ENCODE data around the gene PHF13.
"Not testable (repeated sequence)": the region's sequence is repeated elsewhere in the genome, so short reads cannot be mapped to it uniquely, and the experiment has no call there.

Gene PHF13

DNA sequence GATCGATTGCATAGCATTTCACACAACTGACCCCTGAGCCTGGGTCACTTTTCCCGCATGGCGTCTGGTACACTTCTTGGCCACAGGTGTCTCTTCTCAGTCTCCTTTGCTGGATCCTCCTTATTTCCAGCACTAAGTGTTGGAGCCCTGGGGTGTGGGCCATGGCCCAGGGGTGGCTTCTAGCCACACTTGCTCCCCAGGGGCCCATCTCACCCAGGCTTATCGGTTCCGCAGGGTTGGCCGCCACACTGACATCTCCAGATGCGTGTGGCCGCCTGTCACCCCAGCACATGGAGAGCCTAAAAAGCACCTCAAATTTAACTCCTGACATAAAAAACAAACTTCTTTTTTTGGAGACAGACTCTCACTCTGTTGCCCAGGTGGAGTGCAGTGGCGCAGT is 13.5 kb downstream of the PHF13 start:
- in situ Hi-C loops (cut with MboI; ENCODE audit: low sequenced_read_pairs) = no loop called here

DNA sequence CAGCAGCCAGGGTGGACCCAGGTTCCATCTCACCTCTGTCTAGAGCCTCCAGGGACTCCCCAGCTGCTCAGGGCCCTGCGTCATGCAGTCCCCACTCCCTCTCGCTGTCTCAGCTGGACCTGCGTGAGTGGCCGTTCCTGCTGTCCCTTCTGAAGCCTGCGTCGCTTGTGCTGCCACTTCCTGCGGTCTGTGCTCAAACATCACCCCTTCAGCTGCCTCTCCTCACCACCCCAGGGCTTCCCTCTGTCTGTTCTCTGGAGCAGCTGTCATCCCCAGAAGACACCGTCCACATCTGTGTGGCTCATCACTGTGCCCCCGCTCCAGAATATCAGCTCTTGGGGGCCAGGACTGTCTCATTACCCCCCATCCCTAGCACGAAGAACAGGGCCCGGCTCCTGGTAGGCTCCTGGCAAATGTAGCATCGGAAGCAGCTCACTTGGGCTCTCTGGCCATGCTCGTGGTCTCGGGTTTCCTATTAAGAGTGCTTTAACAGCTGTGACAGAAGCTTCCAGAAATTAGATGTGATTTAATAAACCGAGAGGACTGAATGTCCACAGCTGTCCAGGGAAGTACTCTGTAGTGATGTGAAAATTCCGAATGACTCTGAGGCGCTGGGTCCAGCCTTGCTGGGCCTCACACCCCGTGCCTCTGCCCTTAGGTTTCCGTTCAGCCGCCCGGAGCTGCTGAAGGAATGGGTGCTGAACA is 14.5 kb downstream of the PHF13 start:
- in situ Hi-C loops (cut with MboI; ENCODE audit: low sequenced_read_pairs) = no loop called here

DNA sequence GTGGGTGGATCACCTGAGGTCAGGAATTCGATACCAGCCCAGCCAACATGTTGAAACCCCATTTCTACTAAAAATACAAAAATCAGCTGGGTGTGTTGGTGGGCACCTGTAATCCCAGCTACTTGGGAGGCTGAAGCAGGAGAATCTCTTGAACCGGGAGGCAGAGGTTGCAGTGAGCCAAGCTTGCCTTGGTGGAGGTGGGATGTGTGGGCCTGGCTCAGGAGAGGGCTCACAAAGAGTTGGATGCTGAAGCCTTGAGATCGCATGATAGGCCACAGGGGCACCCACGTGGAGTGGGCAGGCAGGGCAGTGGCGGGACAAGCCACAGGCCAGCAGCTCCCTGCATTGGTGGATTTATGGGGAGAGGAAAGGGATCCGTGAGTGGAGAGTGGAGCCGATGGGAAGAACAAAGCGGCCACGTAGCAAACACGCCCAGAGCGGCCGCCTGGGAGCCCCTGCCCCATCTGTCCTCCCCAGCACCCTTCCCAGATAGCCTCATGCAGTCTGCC is 15.5 kb downstream of the PHF13 start:
- in situ Hi-C loops (cut with MboI; ENCODE audit: low sequenced_read_pairs) = no loop called here

DNA sequence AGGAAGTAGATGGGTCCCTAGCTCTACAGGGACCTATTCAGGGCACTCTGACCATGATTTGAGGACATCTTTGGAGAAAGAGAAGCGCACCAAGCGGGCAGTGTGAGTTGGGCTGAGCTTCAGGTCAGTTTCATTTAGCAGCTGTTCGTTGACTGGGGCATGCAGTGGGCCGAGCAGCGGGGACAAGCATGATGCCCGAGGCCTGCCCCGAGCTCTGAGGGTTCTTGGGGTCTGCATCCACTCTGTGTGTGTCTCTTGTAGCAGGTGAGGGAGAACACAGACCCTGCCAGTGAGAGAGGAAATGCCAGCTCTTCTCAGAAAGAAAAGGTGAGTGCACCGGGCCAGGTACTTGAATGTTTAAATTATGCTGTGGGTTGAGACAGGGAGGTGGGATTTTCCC is 16.5 kb downstream of the PHF13 start:
- in situ Hi-C loops (cut with MboI; ENCODE audit: low sequenced_read_pairs) = no loop called here

DNA sequence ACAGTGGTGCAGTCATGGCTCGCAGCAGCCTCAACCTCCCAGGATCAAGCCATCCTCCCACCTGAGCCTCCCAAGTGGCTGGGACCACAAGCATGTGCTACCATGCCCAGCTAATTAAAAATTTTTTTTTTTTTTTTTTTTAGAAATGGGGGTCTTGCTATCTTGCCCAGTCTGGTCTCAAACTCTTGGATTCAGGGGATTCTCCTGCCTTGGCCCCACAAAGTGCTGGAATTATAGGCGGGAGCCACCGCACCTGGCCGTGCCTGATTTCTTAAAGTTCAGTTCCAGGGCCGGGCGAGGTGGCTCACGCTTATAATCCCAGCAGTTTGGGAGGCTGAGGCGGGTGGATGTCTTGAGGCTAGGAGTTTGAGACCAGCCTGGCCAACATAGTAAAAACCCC is 17.5 kb downstream of the PHF13 start:
- in situ Hi-C loops (cut with MboI; ENCODE audit: low sequenced_read_pairs) = no loop called here

DNA sequence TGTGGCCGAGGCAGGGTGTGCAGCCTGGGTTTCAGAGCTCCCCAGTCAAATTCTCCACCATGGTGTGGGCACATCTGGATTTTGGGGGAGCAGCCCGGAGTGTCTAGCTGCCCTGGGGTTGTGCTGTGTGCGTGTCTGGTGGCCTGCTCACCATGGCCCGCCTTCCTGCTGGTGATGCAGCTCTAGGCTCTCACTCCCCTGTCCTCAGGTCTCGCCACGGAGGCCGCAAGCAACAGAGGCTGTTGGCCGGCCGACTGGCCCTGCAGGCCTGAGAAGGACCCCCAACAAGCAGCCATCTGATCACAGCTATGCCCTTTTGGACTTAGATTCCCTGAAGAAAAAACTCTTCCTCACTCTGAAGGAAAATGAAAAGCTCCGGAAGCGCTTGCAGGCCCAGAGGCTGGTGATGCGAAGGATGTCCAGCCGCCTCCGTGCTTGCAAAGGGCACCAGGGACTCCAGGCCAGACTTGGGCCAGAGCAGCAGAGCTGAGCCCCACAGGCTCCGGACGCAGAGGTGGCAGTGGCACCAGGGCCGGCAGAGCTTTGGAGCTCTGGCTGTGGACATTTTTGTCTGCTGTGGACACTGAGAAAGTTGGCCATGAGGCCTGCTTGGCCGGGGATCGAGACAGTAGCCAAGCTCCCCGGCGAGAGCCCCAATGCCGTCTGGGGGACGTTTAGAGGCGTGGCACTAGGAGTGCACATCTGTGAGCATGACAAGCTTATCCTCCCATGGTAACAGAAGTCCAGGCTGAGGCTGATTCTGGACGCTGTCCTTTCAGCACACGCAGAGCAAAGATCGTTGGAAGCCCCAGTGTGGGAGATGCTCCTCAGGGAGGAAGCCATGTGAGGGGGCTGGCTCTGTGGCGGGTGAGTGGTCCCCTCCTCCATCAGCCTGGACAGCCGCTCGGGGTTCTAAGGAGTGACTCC is 19.3 kb downstream of the PHF13 start:
- in situ Hi-C loops (cut with MboI; ENCODE audit: low sequenced_read_pairs) = no loop called here

DNA sequence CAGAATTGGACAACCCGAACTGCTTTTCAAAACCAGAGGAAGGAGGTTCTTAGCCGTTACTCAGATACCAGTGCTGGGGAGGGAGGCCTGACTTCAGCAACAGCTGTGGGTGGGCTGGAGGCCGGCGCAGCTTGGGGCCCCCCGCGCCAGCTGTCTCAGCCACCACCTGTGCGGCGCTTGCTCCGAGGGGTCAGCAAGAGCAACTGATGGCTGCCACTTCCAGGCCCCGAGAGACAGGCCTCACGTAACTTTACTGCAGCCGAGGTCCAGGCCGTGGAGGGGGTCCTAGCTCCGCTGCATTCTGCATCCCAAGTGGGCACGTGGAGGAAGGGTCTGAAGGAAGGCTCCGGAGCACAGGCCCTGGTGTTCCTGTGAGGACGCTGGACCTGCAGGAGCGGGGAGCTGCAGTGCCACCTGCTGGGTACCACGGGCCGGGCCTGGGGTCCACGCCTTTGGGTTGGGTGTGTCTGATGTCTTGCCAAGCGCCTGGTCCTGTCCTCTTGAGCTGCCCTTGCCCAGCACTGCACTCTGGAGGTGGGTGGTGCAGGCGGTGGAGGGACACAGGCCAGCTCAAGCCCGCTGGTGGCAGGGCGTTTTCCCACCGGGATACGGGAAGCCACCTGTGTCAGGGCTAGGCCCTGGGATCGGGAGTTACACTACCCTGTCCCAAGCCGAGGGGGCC is 21.0 kb downstream of the PHF13 start:
- in situ Hi-C loops (cut with MboI; ENCODE audit: low sequenced_read_pairs) = no loop called here

DNA sequence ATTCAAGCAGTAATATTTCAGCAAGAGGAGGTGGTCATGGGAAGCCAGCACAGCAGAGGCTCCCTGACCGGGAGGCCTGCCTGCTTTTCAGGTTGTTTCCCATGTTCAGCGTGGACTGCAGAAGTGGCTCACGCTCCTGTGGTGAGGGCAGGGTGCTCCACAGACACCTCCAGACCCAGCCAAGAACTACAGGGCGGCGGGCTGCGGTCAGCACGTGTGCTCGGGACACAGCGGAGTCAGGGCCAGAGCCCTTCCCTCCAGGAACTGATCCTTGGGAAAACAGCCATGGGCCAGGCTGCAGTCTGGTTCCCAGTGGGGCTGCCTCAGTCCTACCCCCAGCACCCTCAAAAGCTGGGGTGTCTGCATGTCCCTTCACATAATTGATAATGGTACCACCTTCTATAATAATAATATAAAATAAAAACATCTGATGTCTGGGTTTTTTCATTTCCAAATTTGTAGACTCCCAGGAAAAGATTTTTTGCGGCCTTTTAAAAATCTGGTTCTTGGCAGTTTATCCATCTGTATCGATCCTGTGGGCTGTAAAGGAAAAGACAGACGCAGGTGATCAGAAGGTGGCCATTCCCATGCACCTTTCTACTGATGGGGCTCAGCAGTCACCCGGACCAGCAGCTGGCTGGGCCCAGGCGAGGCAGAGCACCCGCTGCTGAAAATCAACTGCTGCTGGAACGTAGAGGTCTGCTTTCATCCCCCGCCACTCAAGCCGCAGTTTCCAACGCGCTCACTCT is 21.8 kb downstream of the PHF13 start:
- in situ Hi-C loops (cut with MboI; ENCODE audit: low sequenced_read_pairs) = no loop called here

DNA sequence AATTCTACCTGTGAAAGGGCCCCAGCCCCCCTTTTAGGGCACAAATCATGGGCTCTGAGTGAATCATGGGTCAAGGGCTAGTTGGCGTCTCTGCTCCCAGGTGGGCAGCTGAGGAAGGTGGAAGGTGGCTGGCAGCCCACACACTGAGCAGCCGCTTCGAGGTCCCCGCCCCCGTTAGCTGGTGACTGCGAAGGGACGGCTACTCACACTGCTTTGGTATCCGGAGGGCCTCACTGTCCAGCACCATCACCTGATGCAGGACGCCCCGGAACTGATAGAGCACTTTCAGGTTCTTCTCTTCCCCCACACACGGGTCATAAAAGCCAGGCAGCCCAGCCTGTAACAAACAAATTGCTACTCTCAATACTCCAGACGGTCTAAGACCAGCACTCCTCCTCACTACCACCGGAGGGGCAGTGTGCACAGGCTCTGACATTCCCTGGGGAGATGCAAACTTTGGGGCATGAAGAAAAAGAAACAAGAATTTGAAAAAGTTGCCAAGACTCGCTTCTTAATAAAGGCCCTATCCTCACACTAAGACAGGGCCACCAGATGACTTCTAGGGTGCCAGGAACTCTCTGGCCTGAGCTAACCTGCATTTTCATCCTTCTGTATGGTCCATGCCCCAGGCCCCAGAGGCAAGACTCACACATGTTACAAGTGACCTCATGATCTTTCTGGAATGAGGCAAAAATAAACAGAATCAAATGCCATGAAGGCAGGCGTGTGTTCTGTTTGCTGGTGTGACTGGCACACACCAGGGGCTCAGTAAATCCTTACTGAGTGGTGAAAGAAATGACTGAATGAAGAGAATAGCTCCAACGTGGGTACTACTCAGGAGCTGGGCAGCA is 22.6 kb downstream of the PHF13 start:
- in situ Hi-C loops (cut with MboI; ENCODE audit: low sequenced_read_pairs) = no loop called here

DNA sequence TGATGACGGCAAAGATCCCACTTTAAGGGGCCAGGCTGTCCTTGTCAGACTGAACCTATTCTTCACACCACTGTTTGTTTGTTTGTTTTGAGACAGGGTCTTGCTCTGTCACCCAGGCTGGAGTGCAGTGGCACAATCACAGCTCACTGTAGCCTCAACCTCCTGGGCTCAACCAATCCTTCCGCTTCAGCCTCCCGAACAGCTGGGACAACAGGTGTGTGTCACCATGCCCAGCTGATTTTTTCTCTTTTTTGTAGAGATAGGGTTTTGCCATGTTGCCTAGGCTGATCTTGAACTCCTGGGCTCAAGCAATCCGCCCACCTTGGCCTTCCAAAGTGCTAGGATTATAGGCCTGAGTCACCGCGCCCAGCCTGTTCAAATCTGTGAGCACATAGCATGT is 23.2 kb downstream of the PHF13 start:
- in situ Hi-C loops (cut with MboI; ENCODE audit: low sequenced_read_pairs) = not testable (repeated sequence)

DNA sequence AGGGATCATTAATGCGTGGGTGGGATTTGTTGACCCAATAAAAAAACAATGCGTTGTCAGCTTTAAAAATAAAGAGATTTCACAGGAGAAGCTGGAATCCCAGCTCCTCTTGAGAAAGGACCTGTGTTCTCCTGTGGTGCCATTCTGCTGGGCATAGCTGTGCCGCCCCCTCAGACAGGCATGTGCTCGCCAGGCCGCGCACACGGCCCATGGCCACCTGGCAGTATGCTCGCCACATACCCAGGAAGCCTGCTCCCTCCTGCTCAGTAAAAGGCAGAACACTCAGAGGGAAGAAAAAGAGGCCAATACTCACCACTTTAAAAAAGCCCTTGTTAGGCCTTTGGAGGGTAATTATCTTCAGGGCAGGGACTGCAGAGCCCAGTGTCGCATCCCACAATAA is 24.2 kb downstream of the PHF13 start:
- in situ Hi-C loops (cut with MboI; ENCODE audit: low sequenced_read_pairs) = no loop called here

DNA sequence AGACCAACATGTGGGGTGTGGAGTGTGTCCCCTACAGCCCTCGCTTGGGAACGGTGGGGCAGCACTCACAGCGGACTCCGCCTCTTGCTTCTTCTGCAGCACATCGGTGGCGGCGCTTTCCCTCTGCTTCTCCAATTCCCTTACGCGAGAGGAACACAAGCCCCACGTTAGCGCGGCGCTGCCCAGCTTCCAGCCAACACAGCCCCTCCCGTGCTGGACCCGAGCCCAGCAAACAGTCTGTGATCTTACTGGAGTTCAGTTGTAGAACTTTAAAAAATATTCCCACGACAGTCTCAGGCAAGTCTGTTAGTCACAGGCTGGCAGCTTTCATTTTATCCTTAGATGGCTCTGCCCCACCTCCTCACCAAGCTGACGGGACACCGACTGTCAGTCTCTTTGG is 24.7 kb downstream of the PHF13 start:
- in situ Hi-C loops (cut with MboI; ENCODE audit: low sequenced_read_pairs) = no loop called here

DNA sequence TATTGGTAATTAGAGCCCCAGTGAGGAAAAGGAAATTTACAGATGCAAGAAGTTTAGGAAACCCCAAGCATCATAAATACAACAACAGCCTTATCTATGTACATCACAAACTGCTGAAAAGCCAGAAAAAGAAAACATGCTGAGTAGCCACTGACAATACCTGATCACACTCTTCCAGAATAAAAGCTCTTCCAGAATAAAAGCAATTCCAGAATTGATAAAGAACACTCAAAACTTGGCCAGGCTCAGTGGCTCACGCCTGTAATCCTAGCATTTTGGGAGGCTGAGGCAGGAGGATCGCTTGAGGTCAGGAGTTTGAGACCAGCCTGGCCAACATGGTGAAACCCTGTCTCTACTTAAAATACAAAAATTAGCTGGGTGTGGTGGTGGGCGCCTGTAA is 27.3 kb downstream of the PHF13 start:
- in situ Hi-C loops (cut with MboI; ENCODE audit: low sequenced_read_pairs) = loop anchor here (10.0 kb wide), 1 partner anchor 156 kb away; no protein-coding TSS in a partner anchor

DNA sequence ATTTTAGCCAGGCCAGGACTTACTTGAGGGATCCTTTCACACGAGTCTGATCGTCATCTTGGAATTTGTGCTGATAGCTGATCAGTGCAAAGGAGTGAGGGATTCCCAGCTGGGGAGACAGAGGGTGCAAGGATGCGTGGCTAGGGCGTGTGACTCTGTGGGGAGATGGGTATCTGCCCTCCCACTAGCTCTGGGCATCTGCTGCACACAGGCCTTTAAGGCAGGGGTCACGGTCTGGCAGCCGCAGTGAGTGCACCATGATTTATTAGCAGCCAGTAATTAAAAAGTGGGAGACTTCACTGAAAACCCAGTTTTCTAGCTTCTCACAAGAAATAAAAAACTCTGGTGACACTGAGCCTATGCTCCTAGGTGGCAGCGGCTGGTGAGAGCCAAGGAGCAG is 31.5 kb downstream of the PHF13 start:
- in situ Hi-C loops (cut with MboI; ENCODE audit: low sequenced_read_pairs) = loop anchor here (10.0 kb wide), 1 partner anchor 160 kb away; no protein-coding TSS in a partner anchor

DNA sequence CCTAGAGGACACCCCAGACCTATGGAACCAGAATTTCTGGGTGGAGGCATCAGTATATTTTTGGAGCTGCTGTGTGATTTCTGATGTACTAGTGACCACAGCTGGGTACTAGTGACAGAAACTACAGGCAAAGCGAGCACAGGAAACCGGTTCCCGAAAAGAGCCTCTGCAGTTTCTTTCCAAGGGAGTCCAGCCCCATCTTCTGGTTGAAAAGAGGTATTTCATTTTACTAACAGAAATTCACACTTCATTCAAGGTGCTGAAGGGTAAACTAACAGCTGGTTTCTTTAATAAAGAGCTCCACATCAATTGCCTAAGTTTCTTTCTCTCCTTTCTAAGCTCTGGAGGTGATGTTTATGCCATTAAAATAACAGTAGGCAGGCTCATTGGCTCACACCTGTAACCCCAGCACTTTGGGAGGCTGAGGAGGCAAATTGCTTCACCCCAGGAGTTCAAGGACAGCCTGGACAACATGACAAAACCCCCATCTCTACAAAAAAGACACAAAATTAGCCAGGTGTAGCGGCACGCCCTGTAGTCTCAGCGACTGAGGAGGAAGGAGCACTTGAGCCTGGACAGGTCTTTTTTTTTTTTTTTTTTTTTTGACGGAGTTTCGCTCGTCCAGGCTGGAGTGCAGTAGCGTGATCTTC is 33.1 kb downstream of the PHF13 start:
- in situ Hi-C loops (cut with MboI; ENCODE audit: low sequenced_read_pairs) = loop anchor here (10.0 kb wide), 1 partner anchor 162 kb away; no protein-coding TSS in a partner anchor

DNA sequence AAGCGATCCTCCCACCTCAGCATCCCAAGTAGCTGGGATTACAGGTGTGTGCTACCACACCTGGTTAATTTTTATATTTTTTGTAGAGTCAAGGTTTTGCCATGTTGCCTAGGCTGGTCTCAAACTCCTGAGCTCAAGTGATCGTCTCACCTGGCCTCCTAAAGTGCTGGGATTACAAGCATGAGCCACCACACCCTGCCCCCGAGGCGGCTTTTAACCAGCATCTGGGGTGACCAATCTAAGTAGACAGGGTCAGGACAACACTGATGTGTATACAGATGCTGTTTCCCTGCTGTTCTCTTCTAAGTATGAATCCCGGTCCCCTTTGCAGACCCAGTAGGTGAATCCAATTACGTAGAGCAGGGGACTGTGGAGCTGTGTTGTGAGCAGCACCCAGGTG is 35.0 kb downstream of the PHF13 start:
- in situ Hi-C loops (cut with MboI; ENCODE audit: low sequenced_read_pairs) = loop anchor here (10.0 kb wide), 1 partner anchor 164 kb away; no protein-coding TSS in a partner anchor

DNA sequence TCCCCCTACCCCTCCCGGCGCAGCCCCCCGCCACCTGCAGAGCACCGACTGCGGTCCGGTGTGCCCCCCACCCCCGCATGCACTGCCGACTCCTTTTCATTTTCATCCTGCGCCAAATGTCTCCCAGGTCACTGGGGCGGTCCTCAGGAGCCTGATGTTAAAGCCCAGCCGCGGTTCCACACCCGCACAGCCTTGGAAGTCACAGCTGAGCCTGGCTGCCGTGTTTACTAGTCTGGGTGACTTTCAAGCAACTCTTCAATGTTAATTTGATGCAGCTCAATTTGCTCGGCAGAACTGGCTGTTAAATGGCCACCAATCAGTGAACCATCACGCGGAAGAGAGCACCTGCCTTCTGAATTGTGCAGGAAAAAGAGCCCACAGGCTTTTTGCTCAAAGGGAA is 38.4 kb downstream of the PHF13 start:
- in situ Hi-C loops (cut with MboI; ENCODE audit: low sequenced_read_pairs) = no loop called here

DNA sequence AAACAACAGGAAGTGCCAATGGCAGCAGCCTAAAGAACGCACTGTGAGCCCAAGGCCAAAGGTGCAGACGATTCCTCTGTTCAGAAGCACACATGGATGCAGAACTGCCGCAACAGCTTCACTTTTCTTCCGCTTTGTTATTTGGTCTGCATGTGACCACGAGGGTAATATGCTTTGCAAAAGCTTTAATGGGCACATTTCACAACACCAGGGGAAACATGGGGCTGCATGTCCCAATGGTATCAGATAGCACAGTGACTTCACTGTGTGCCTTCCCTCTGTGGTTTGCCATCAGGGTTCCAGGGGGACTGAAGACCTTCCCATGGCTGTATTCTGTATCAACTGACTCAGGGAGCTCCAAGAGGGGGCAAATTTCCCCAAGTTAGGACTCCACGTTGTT is 39.5 kb downstream of the PHF13 start:
- in situ Hi-C loops (cut with MboI; ENCODE audit: low sequenced_read_pairs) = no loop called here

All from HL-60/S4 (cell line).